ENCODE results near the gene CRYBA2.

Gene CRYBA2

GRCh38 chr2:218998414-218999002 is 5.3 kb upstream of the CRYBA2 start:
- DNase-seq: no peak

DNA sequence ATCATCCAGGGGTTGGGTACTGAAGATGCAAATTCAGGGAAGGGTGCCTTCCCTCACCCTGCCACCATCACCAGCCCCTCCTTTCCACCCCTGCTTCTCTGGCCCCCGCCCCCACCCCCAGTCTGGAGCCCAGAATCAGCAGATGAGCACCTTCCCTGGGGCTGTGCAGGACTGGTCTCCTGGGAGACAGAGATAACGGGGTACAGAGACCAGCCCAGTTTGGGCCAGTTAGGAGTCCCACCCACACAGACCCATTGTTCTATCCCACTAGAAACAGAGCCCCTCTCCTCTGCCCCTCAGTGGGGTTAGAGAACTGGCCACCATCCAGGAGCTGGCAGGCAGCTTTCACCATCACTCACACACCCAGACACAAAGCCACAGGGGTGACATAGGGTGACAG is 4.5 kb upstream of the CRYBA2 start:
- DNase-seq: no peak

GRCh38 chr2:218996937-218997336 is 3.7 kb upstream of the CRYBA2 start:
- no peak for DNase-seq

- peak; percentile 13 for DNase-seq
These were observed 2.9 kb upstream of the CRYBA2 start for GRCh38 chr2:218995972-218996711.

GRCh38 chr2:218995561-218995960 is 2.3 kb upstream of the CRYBA2 start:
- DNase-seq: no peak

GRCh38 chr2:218992703-218993344 is 398 bp downstream of the CRYBA2 start:
- DNase-seq: no peak

- no peak for DNase-seq
These were observed 1.0 kb downstream of the CRYBA2 start for GRCh38 chr2:218992196-218992595.

DNA sequence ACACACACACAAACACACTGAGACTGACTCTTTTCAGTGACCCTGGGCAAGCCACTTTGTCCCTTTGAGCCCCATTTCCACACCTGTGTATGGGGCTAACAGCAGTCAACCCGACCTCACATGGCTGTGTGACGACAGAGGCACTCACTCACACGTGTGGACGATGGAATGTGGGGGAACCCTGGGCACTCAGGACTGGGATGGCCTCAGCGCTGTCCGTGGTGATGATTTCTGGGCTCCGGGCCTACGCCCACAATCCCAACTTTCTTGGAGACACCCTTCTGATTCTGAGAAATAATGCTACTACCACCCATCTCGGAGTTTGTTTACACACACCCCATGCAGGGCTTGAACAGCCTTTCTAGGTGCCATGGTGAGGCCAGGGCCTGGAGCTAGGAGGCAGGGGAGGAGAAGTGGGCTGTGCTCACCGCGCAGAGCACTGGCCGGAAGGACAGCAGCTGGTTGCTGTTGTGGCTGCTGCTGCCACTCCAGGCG is 1.5 kb downstream of the CRYBA2 start:
- no peak for DNase-seq

- no peak for DNase-seq
These were observed 2.6 kb downstream of the CRYBA2 start for GRCh38 chr2:218990612-218991011.

DNA sequence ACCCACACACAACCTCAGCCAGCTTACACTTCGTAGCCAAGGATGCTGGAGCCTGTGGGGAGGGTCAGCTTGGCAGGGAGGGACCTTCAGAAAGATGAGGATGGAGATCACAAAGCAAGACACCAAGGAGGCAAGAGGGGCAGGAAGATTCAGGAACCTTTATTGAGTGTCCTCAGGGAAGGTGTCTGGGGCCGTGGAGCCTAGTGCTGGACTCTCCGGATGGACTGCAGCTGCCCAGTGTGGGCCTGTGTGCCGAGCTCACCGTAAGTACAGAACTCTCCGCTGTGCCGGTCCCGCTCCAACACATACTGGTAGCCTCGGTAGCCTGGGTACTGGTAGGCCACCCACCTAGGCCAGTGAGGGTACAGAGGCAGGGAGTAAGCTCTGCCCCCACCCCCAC is 3.2 kb downstream of the CRYBA2 start:
- DNase-seq: no peak

GRCh38 chr2:218988650-218989049 is 4.6 kb downstream of the CRYBA2 start:
- no peak for DNase-seq

- no peak for DNase-seq
These were observed 5.1 kb downstream of the CRYBA2 start for GRCh38 chr2:218988164-218988563.

DNA sequence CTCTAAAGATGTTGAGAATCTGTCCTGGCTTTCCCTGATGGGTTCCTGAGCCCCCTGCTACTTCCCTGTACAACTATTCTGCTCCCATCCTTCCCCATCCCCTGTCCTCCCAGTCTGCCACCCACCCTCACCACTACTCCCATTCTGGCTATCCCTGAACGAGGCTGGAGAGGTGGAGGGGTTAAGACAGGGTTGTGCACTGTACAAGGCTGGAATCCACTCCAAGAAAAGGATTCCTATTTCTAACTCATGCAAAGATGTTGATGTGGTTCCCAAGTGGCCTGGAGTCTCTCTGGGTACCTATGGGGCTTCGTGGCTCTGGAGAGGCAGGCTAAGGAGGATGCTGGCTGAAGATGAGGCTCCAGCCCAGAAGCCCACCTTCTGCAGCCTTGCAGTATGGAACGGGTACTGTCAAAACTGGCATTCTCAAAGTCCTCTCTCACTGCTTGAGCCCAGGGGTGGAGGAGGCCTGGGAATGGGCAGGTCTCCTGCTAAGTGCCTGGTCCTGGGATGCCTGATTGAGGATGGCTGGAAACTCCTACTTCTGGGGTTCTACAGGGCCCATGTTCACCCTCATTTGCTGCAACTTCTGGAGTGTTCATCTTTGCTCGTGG is 7.0 kb downstream of the CRYBA2 start:
- DNase-seq: no peak

DNA sequence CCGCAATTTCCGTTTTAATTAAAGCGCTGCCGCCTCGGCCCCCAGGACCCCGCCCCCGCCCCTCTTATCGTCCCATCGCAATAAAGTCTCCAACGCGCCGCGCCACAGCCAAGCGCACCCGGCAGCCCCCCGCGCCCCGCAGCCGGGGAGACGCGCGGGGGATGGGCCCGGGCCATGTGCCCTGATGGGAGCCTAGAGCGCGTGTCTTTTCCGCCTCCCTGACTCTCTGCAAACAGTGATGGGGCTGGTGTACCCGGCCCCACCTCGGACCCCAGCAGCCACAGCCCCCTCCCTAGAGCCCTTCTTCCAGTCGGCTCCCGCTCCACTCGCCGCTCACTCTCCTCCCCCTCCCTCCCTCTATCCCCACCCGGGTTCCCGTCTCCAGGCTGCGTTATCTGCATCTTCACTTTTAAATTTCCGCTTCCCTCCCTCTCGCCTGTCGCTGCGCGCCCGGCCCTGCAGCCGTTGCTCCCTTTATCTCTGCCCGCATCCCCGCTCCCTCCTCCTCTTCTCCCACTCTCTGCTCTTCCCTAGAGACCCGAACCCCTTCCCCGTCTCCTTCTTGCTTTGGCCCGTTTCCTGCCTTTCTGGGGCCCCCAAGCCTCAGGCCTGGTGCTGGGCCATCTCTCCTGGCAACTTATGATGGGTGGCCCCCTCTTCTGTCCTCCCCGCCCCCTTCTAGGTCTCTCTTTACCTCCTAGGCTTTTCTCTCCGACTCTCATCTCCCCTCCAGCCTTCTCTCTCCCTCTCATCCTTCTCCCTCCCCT is 7.7 kb downstream of the CRYBA2 start:
- DNase-seq: no peak

DNA sequence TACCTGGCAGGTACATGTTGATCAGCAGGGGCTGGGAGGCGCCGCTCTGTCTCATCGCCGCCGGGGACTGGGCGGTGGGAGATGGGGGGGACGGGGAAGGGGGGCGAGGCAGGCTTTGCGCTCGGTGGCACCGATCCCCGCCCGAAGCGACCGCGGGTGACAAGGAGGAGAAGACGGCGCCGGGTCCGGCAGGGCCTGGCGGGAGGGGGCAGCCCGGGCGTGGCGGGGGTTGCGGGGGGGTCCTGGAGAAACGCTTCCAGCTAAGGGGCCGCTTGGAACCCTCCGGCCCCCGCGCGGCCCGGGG is 8.2 kb downstream of the CRYBA2 start, which contains the start of gene FEV:
FEV (minus strand) TSS at position 164 of the 304 bp plus-strand sequence; CDS start at position 55, 109 bp downstream.
- DNase-seq: no peak

GRCh38 chr2:218984239-218985020 is 8.8 kb downstream of the CRYBA2 start:
- no peak for DNase-seq

GRCh38 chr2:218983934-218984238 is 9.3 kb downstream of the CRYBA2 start:
- DNase-seq: no peak

DNA sequence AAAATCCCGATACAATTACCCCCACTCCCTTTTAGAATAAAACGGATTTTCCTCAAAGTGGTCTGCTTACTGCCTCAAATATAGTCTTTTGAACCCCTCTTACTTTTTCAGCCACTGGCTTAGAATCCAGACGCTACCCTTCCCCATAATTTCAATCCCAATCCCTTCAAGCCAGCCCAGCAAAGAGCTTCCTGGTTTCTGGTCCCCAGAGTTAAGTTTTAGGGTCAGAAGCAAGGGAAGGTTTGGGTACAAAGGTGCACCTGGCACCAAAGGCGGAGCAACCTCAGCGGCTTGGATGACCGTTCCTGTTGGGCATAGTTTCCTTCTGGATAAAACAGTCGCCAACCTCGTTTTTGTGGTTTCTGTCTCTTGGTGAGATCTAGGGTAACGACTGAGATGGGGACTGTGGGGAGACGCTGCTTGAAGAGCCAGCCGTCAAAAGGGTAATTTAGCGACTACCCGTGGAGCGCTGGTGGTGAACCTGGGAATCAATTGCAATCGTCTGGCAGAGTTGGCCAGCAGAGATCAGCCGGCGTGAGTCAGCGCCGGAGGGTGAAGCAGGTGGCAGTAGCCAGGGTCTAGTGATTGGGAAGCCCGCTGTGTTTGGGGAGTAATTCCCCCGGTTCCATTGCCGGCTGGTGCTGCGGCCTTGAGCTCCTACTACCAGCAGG is 9.8 kb downstream of the CRYBA2 start:
- no peak for DNase-seq

GRCh38 chr2:218982586-218983262 is 10.5 kb downstream of the CRYBA2 start:
- no peak for DNase-seq

DNA sequence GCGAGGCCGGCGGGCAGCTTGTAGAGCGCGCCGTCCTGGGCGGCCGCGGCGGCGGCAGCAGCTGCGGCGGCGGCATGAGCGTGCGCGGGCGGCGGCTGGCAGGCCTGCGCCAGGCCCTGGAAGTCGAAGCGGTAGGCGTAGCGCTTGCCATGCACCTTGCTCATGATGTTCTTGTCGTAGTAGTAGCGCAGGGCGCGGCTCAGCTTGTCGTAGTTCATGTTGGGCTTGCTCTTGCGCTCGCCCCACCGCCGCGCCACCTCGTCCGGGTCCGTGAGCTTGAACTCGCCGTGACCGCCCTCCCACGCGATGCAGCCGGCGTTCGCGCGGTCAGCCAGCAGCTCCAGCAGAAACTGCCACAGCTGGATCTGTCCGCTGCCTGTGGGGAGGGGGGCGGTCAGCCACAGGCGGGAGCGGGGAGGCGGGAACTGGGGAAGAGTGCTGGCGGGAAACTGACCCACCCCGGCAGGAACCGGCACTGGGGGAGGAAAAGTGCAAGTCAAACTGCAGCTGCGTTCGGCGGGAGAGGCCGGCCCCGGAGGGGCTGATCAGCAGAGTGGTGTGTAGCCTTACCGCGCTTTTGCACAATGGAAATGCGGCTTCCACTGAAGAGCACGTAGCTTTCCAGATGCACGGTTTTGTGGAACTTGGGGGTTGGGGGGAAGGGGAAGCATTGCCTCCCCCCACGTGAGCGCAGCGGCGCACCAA is 11.2 kb downstream of the CRYBA2 start:
- DNase-seq: no peak

Measured in GDM1 (cell line).